ENCODE measurements around the gene HUNK.
"Not testable (repeated sequence)": the region's sequence is repeated elsewhere in the genome, so short reads cannot be mapped to it uniquely, and the experiment has no call there.

HUNK gene

GRCh38 chr21:32008714-32009113 lies 135.9 kb downstream of the HUNK start:
- DNase-seq = no peak

GRCh38 chr21:32009263-32009662 lies 136.4 kb downstream of the HUNK start:
- no peak for DNase-seq

- DNase-seq = no peak
Measured at GRCh38 chr21:32015461-32016139, 142.8 kb downstream of the HUNK start.

- DNase-seq = no peak
Measured at GRCh38 chr21:32018381-32018780, 145.6 kb downstream of the HUNK start.

- no peak for DNase-seq
Measured at GRCh38 chr21:32020564-32020963, 147.7 kb downstream of the HUNK start.

GRCh38 chr21:32021319-32021994 lies 148.6 kb downstream of the HUNK start:
- no peak for DNase-seq

- no peak for DNase-seq
Measured at GRCh38 chr21:32022146-32022545, 149.3 kb downstream of the HUNK start.

GRCh38 chr21:32030146-32030652 lies 157.4 kb downstream of the HUNK start:
- DNase-seq = no peak

GRCh38 chr21:32034850-32035249 lies 162.0 kb downstream of the HUNK start:
- no peak for DNase-seq

- DNase-seq = no peak
Measured at GRCh38 chr21:32035617-32036016, 162.8 kb downstream of the HUNK start.

GRCh38 chr21:32036756-32037155 lies 163.9 kb downstream of the HUNK start:
- DNase-seq = no peak

GRCh38 chr21:32038751-32039150 lies 165.9 kb downstream of the HUNK start:
- DNase-seq = not testable (repeated sequence)

GRCh38 chr21:32043458-32043857 lies 170.6 kb downstream of the HUNK start:
- no peak for DNase-seq

GRCh38 chr21:32044205-32045180 lies 171.7 kb downstream of the HUNK start:
- DNase-seq = no peak

- DNase-seq = no peak
Measured at GRCh38 chr21:32046191-32046590, 173.4 kb downstream of the HUNK start.

- no peak for DNase-seq
Measured at GRCh38 chr21:32048353-32048752, 175.5 kb downstream of the HUNK start.
